Fibroblast of lung (primary cell): ENCODE results near the gene BATF. TPM values are rescaled to one million over a fixed set of nuclear protein-coding genes. Genes with fewer than 3 reads are reported as not detected.

Experiments
- DNase-seq, 2 donors: peaks; one replicate each; pipeline versions ENCODE4 v3.0.0 to v3.0.0-alpha.2; 2010; ENCODE audit warnings: low read depth in 2 of 2
- H2AFZ ChIP-seq: 2 replicates; pipeline ENCODE4 v1.5.1; 2012; ENCODE audit warnings: low read length, control low read depth, inconsistent platforms
- H3K27ac ChIP-seq: 2 replicates; pipeline ENCODE4 v1.5.1; 2011; ENCODE audit warnings: low read length, control low read depth; ENCODE audit not compliant: insufficient read depth
- H3K27me3 ChIP-seq: 2 replicates; pipeline ENCODE4 v1.5.1; 2011; ENCODE audit warnings: mild to moderate bottlenecking, low read length; ENCODE audit not compliant: control insufficient read depth, insufficient read depth
- H3K36me3 ChIP-seq: 2 replicates; pipeline ENCODE4 v1.5.1; 2011; ENCODE audit warnings: low read length; ENCODE audit not compliant: control insufficient read depth, insufficient read depth
- H3K4me1 ChIP-seq: 2 replicates; pipeline ENCODE4 v1.5.1; 2011; ENCODE audit warnings: low read length; ENCODE audit not compliant: control insufficient read depth, insufficient read depth; ENCODE audit errors: extremely low read depth
- H3K4me2 ChIP-seq: 2 replicates; pipeline ENCODE4 v1.5.1; 2011; ENCODE audit warnings: low read length, control low read depth; ENCODE audit not compliant: insufficient read depth; ENCODE audit errors: extremely low read depth
- H3K4me3 ChIP-seq, 4 experiments: fragments of 200-600 bp in 1 of 4; sonication (generic) in 1 of 4; replicated peaks in 1 of 4; 2 replicates each; pipeline ENCODE4 v1.5.1; 2011 to 2016; ENCODE audit warnings: low read length in 4 of 4, low read depth in 3 of 4, mild to moderate bottlenecking in 3 of 4, control low read depth in 2 of 4, inconsistent platforms in 1 of 4, mixed read lengths in 1 of 4; ENCODE audit not compliant: insufficient read depth in 1 of 4; ENCODE audit errors: control extremely low read depth in 1 of 4
- H3K79me2 ChIP-seq: 2 replicates; pipeline ENCODE4 v1.5.1; 2012; ENCODE audit warnings: mild to moderate bottlenecking, low read length, inconsistent platforms; ENCODE audit not compliant: control insufficient read depth, insufficient read depth
- H3K9ac ChIP-seq: 2 replicates; pipeline ENCODE4 v1.5.1; 2011; ENCODE audit warnings: mild to moderate bottlenecking, low read length, control low read depth; ENCODE audit not compliant: insufficient read depth
- H3K9me3 ChIP-seq: 2 replicates; pipeline ENCODE4 v1.5.1; 2012; ENCODE audit warnings: low read depth, low read length; ENCODE audit not compliant: control insufficient read depth, insufficient read depth
- H4K20me1 ChIP-seq: 2 replicates; pipeline ENCODE4 v1.5.1; 2011; ENCODE audit warnings: low read length; ENCODE audit not compliant: control insufficient read depth, insufficient read depth; ENCODE audit errors: extremely low read depth
- EZH2 ChIP-seq: IDR thresholded peaks from 2 replicates; pipeline ENCODE4 v1.5.1; 2012; ENCODE audit warnings: low read length, control low read depth, mild to moderate bottlenecking; ENCODE audit errors: missing control alignments
- polyA plus RNA-seq, 2 donors: library from polyadenylated mRNA; depleted of rRNA in 1 of 2; stranded (reverse) in 1 of 2; unstranded in 1 of 2; fragments of >200 nt; gene quantifications; 2 replicates each; pipeline ENCODE4 v1.2.1, GENCODE V29; 2011 to 2012; ENCODE audit warnings: missing spikeins in 1 of 2
- total RNA-seq: library from RNA; depleted of rRNA; stranded (reverse); fragments of >200 nt; gene quantifications from 2 replicates; pipeline ENCODE4 v1.2.1, GENCODE V29; 2014
- TF ChIP-seq, protein P1 (sequence below), 2 donors: IDR thresholded peaks in 1 of 2; conservative IDR thresholded peaks in 1 of 2; 1 replicate in 1 of 2; 2 replicates in 1 of 2; pipeline ENCODE4 v1.5.1; 2011 to 2012; ENCODE audit warnings: low read length in 2 of 2, control low read depth in 1 of 2, inconsistent platforms in 1 of 2, low read depth in 1 of 2, mild to moderate bottlenecking in 1 of 2

BATF gene
- total and polyA plus RNA-seq, 2 donors (not counting 1 experiment from before 2014, with no cell fraction given): 0.50 TPM; not detected in 1

- H3K79me2 ChIP-seq: no peaks in the 10 kb centered on the region
Observed at GRCh38 chr14:75484711-75485429, 37.4 kb upstream of the BATF start.

DNA sequence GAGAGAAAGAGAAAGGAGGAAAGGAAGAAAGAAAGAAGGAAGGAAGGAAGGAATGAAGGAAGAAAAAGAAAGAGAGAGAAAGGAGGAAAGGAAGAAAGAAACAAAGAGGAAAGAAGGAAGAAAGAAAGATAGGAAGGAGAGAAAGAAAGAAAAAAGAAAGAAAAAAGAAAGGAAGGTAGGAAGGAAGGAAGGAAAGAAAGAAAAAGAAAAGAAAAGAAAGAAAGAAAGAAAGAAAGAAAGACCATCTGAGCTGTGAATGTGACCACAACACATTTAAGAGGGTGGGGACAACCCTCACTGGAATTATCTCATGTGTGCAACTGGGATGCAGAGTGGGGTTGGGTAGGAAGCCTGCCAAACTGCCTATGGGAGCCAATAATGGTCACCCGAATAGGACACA lies 36.0 kb upstream of the BATF start:
- Histone ChIP-seq H3K4me2 (no peak overlapping the region), H3K4me1 (no peaks in the 10 kb centered on the region), H3K79me2 (no peaks in the 10 kb centered on the region), H3K27me3 (peaks cover 4% of the 10 kb centered on the region), H2AFZ (no peak overlapping the region), H3K4me3 (no peak overlapping the region), H3K36me3 (no peaks in the 10 kb centered on the region), H4K20me1 (no peaks in the 10 kb centered on the region), H3K9me3 (no peaks in the 10 kb centered on the region), H3K9ac (no peak overlapping the region), H3K27ac (no peak overlapping the region)
- DNase-seq: no peak
- TF ChIP-seq, protein P1, sequence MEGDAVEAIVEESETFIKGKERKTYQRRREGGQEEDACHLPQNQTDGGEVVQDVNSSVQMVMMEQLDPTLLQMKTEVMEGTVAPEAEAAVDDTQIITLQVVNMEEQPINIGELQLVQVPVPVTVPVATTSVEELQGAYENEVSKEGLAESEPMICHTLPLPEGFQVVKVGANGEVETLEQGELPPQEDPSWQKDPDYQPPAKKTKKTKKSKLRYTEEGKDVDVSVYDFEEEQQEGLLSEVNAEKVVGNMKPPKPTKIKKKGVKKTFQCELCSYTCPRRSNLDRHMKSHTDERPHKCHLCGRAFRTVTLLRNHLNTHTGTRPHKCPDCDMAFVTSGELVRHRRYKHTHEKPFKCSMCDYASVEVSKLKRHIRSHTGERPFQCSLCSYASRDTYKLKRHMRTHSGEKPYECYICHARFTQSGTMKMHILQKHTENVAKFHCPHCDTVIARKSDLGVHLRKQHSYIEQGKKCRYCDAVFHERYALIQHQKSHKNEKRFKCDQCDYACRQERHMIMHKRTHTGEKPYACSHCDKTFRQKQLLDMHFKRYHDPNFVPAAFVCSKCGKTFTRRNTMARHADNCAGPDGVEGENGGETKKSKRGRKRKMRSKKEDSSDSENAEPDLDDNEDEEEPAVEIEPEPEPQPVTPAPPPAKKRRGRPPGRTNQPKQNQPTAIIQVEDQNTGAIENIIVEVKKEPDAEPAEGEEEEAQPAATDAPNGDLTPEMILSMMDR (conservative IDR thresholded peaks at IDR 0.05 in 1 of 2, IDR thresholded peaks at IDR 0.05 in 1 of 2; ENCODE audit: low read depth in 1 of 2, low read length in 2 of 2): no peak
- no peak for TF ChIP-seq EZH2

More at GRCh38 chr14:75484711-75485429, 37.4 kb upstream of the BATF start:
- Histone ChIP-seq H3K27me3 (peaks cover 6% of the 10 kb centered on the region), H3K9ac (no peak overlapping the region), H2AFZ (no peak overlapping the region), H4K20me1 (no peaks in the 10 kb centered on the region), H3K9me3 (no peaks in the 10 kb centered on the region), H3K27ac (no peak overlapping the region), H3K4me3 (no peak overlapping the region), H3K4me1 (no peaks in the 10 kb centered on the region), H3K36me3 (no peaks in the 10 kb centered on the region), H3K4me2 (no peak overlapping the region)
- TF ChIP-seq, protein P1 (conservative IDR thresholded peaks at IDR 0.05 in 1 of 2, IDR thresholded peaks at IDR 0.05 in 1 of 2; ENCODE audit: low read depth in 1 of 2, low read length in 2 of 2): no peak
- no peak for TF ChIP-seq EZH2
- no peak for DNase-seq

DNA sequence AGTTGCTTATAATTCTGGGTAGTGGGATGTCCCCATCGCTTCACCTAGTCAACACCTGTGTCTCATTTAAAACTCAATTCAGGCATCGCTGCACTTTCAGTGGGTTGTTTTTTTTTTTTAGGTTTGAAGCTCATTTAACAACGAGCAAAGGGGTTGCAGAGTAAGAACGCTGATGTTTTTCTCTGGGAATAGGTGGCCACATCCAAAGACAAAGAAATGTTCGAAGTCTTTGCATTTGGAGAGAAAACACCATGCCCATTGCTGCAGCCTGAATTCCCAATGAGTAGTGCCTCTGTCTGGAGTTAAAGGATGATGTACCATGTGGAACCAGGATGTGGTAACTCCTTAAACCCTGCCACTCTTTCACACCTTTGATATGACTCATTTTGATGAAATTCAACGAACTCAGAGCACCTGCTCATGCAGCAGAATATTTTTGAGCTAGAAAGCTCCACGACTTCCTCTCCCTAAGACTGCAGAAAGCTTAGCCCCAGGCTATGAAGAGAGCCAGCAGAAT lies 35.1 kb upstream of the BATF start:
- H2AFZ ChIP-seq: no peak overlapping the region
- no peak overlapping the region for H3K9ac ChIP-seq
- no peaks in the 10 kb centered on the region for H4K20me1 ChIP-seq
- H3K27ac ChIP-seq: no peak overlapping the region
- DNase-seq: no peak
- no peaks in the 10 kb centered on the region for H3K79me2 ChIP-seq
- TF ChIP-seq EZH2: no peak
- TF ChIP-seq, protein P1 (conservative IDR thresholded peaks at IDR 0.05 in 1 of 2, IDR thresholded peaks at IDR 0.05 in 1 of 2; ENCODE audit: low read depth in 1 of 2, low read length in 2 of 2): no peak
- no peaks in the 10 kb centered on the region for H3K9me3 ChIP-seq
- H3K4me1 ChIP-seq: no peaks in the 10 kb centered on the region
- H3K36me3 ChIP-seq: no peaks in the 10 kb centered on the region
- H3K27me3 ChIP-seq: peaks cover 4% of the 10 kb centered on the region
- H3K4me2 ChIP-seq: no peak overlapping the region
- H3K4me3 ChIP-seq: no peak overlapping the region
